HG03457 (cell line): ENCODE results near the gene IRS1.
A peak's percentile ranks its signal among the peaks of the same experiment; 100 is the strongest.

Experiments
- ATAC-seq: cut with Tn5 transposase; IDR thresholded peaks from one replicate; pipeline ENCODE4 v1.9.1; 2021; ENCODE audit warnings: moderate number of reproducible peaks; ENCODE audit not compliant: unreplicated experiment

The IRS1 gene

DNA sequence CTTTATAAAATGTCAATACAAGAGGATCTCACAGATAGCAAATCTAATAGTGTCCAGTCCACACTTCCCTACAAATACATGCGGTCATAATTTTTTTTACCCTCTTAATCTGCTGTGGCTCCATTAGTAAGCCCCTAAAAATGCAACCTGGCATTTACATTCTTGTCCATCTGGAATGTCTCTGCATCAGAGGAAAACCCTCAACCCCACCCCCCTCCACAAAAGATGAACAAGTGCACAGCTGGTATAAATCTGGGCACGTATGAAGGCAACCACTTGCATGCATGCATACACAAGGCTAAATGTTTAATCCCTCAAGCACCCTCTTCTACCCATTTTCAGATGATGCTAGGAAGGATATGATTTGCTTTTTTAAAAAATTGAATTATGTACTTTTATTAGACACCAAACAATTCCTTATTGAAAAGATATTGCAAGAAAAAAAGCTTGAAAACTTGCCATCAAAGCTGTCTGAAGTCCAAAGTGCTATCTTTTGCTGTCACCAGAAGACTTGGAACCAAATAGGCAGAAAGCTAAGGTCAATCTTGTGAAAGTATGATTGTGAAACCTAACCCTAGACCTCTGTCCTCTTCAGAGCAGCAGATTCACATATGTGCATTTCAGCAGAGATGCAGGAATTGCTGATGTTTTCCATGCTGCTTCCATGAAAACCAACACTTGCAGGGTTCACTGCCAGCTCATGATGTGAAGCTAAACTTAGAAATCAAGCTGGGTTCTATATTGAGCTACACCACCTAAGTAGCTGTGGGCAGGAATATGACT, 39.0 kb downstream of the IRS1 start:
- ATAC-seq = no peak

DNA sequence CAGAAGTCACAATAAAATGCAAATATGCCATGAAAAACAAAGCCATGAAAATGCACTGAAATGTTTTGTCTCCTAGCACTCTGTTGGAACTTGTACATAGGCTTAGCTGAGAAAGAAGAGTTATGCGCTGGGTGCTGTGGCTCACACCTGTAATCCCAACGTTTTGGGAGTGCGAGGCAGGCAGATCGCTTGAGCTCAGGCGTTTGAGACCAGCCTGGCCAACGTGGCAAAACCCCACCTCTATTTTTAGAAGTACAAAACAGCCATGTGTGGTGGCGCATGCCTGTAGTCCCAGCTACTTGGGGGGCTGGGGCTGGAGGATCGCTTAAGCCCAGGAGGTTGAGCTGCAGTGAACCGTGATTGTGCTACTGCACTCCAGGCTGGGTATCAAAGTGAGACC, 39.9 kb downstream of the IRS1 start:
- no peak for ATAC-seq

- ATAC-seq = no peak
These were observed 40.5 kb downstream of the IRS1 start for GRCh38 chr2:226758921-226759640.

DNA sequence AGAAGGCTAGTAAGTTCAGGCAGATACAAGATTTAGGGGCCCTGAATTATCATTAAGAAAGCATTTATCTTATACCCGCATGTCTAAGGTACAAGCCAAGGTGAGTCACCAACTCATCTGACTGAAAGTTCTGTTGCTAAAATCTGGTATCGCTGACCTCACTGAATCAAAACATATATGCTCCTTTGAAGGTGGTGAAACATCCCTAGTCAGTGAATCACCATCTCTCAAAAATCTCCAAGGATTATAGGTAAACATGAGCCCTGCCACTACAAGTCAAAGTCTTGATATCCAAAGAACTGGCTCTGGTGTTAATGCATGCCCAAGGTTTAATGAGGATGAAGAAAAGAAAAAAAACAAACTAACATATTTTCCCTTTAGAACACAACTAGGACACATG, 43.5 kb downstream of the IRS1 start:
- ATAC-seq = no peak

DNA sequence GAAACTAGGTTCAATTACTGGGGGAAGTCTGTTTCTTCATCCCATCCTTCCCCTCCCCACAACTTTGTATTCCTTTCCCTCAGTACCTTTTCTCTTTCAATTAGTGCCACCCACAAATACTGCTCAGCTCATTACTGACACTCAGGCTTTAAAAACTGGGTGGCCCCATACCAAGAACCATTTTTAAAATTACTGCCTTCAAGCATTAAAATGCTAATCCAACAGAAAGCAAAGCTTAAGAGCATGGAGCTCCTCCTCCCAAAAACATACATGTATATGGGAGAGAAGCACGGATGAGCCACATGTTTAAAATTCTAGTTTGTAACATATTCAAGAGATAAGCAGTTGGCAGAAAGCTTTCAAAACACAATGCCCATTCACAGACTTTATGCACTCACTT, 44.0 kb downstream of the IRS1 start:
- no peak for ATAC-seq

DNA sequence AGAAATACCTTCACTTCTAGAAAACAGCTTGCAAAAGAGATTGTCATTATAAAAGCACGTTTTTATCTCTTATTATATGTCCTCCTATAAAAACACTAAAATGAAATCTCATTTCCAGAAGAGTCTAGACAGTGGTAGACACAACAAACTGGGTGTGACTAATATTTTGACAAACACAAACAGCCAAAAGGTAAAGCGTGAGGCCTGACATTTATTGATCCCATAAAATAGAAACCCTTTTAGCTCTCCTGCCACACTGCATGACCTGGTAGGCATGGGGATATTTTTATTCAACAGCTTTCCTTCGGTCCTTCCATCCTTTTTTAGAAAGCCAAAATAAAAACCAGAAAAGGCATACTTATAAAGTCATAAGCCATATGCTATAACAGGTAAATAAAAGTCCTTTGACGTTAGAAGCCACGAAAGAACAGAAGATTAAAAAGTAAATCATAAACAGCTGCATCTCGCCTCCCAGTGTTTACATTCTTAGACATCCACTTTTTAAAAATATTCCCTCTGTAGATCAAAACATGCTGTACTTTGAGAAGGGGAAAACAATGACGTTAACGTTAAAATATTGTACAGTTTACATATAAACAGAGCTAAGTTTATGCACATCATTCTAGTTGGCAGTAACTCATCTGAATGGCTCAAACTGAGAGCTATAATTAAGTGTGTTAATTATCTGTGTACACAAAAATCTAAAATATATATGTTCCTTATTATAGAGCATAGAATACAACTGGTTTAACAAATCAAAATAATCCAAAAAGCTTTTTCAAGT, 44.6 kb downstream of the IRS1 start:
- no peak for ATAC-seq

DNA sequence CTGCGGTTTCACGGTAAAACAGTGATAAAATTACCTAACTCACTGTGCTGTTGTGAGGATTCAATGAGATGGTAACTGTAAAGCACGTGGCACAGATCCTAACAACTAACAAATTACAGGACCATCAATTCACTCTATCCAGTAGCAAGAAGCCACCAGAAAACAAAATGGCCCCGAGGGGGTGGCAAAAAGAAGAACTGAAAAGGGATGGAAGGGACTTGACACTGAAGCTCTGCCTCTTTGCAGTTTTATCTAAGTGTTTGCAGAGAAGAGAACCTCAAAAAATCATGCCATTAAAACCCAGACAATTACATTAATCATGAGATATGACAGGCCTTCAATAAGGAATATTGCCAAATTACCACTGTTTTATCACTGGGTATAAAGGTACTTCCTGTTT, 46.7 kb downstream of the IRS1 start:
- no peak for ATAC-seq

GRCh38 chr2:226747288-226747687, 52.3 kb downstream of the IRS1 start:
- ATAC-seq = no peak

GRCh38 chr2:226746196-226746800, 53.3 kb downstream of the IRS1 start:
- no peak for ATAC-seq

DNA sequence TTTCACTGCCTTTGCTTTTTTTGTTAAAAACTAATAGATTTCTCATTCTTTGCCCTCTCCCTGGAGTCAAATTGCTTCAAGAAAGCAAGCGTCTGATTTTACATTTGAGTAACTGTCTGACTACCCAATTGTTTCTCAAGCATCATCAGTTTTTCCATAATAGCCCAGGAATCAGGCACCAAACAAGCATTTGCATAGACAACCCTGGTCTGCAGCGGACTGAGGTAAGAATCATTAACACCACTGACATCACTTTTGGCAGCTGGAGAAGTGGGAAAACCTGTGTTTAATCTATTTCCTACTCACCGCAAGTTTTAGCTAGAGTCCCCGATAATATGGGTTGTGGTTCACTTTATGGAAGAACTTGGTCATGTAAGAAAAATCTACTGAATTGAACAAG, 55.7 kb downstream of the IRS1 start:
- ATAC-seq = no peak

DNA sequence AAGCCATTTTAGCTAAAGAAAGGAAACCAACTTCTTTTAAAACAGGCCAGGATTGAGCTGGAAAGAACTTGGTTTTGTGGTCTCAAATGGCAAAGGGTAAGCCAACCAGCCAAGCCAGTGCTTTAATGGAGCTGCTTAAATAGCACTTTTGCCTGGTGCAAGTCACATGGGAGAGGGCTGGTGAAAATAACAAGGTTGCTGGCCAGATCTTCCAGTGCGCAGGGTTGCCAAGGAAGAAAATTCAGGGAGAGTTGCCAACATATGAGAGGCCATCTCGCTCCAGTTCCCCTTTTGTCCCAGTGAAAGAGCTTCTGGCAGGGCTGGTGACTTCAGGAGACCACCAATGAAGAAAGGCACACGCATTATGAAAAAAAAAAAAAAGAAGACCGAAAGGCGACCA, 57.3 kb downstream of the IRS1 start:
- no peak for ATAC-seq

- no peak for ATAC-seq
These were observed 59.5 kb downstream of the IRS1 start for GRCh38 chr2:226740039-226740648.

- ATAC-seq = no peak
These were observed 60.0 kb downstream of the IRS1 start for GRCh38 chr2:226739545-226740030.

- no peak for ATAC-seq
These were observed 60.6 kb downstream of the IRS1 start for GRCh38 chr2:226738821-226739544.

GRCh38 chr2:226738191-226738820, 61.3 kb downstream of the IRS1 start:
- ATAC-seq = no peak

DNA sequence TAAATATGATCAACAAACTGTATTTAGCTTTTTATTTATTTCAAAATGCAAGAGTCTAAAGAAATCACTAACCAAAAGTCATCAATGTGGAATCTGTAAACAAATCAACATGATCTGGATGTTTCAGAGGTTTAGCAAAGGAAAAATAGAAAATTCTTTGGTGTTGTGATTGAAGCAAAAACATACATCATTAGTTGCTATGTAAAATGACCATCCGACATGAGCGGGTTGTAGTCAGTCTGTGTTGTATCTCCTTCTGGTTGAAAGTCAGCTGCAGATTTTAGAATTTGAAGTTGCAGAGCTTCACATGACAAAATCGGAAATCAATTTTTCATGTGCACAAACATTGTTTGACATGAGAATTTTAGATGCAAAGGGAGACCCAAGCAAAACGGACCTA, 63.2 kb downstream of the IRS1 start:
- ATAC-seq = no peak

DNA sequence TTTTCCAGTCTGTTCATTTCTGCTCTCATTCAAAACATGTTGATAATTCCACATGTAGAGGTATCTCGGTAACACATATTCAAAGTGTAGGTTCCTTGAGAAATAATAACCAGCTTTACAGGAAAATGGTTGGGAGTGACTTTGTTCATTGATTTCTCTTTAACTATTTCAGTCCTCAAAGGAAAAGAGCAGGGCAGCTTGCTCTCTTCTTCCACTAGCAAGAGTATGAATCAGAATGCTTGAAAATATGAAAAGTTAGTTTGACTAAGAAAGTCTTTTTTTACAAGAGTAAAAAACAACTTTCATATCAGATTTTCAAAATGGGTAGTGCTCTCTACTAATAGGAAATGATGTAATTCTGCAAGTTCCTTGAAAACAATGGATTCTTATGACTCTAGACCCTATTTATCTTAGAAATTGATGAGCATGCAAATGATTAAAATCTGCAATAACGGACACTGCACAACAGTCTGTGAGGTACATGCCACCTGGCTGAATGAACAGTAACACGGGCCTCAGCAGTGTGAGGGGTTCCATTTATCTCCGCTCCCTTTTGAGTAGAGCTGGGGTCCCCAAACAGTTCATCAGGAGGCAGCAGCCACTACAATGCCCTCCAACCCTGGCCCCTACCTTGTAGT, 65.6 kb downstream of the IRS1 start:
- ATAC-seq = no peak

- ATAC-seq = peak; percentile 61
These were observed 66.3 kb downstream of the IRS1 start for GRCh38 chr2:226733189-226733858.
